Prostate gland (tissue), 2 donors: ENCODE data around the gene EBF3.

ENCODE experiments used
- POLR2A ChIP-seq: fragments of 450-650 bp; IDR thresholded peaks from one replicate; pipeline ENCODE4 v1.6.1; 2016; ENCODE audit warnings: antibody characterized with exemption, mild to moderate bottlenecking
- TF ChIP-seq, protein P1 (sequence below), 4 experiments: fragments of 200-600 bp in 2 of 4; fragments of 450-650 bp in 2 of 4; sonication (generic) in 2 of 4; IDR thresholded peaks; 1 replicate in 3 of 4; 2 replicates in 1 of 4; pipeline ENCODE4 v1.5.1; 2016 to 2019; ENCODE audit warnings: antibody characterized with exemption in 4 of 4, mild to moderate bottlenecking in 2 of 4, moderate library complexity in 2 of 4

DNA sequence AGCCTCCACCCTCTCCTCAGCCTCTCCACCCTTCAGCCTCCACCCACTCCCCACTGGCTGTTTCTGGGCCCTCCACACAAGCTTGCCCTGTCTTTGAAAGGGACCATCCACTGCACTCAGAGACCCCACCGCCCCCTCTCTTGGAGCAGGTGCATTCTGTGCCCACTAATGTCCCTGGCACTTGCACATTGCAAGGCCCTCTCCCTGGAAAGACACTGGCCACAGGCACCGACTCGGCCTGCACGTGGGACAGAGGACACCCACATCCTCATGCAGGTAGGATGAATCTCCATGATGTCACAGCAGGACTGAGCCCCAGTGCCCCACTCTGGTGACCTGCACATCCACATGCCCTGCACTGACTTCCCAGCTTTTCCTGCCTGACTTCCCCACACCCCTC, 36.8 kb upstream of the EBF3 start:
- TF ChIP-seq, protein P1, sequence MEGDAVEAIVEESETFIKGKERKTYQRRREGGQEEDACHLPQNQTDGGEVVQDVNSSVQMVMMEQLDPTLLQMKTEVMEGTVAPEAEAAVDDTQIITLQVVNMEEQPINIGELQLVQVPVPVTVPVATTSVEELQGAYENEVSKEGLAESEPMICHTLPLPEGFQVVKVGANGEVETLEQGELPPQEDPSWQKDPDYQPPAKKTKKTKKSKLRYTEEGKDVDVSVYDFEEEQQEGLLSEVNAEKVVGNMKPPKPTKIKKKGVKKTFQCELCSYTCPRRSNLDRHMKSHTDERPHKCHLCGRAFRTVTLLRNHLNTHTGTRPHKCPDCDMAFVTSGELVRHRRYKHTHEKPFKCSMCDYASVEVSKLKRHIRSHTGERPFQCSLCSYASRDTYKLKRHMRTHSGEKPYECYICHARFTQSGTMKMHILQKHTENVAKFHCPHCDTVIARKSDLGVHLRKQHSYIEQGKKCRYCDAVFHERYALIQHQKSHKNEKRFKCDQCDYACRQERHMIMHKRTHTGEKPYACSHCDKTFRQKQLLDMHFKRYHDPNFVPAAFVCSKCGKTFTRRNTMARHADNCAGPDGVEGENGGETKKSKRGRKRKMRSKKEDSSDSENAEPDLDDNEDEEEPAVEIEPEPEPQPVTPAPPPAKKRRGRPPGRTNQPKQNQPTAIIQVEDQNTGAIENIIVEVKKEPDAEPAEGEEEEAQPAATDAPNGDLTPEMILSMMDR (IDR thresholded peaks at IDR 0.05): no peak
- no peak for TF ChIP-seq POLR2A
